ENCODE data around the gene PTPRM.

Gene PTPRM

DNA sequence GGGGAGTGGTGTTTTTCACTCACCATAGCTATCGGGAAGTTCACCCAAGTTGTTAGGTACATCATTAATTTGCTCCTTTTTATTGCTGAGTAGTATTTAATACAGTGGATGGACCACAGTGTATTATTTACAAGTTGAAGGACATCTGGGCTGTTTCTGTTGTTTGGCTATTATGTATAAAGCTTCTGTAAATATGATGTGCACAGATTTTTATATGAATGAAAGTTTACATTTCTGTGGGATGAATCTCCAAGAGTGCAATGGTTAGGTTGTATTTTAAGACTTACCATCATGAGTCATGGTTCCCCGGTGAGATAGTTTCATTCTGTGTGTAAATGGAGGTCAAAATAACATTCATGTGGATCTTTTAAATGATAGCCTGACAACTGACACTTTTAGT, 337.4 kb downstream of the PTPRM start:
- no peaks in the 10 kb centered on the region for H3K36me3 ChIP-seq (ENCODE audit: control insufficient read depth, insufficient read depth, low read length)
- no peak overlapping the region for H3K4me3 ChIP-seq (ENCODE audit: insufficient read depth, low read depth, low read length)
- H3K27ac ChIP-seq (ENCODE audit: insufficient read depth, low read depth, low read length, poor library complexity, severe bottlenecking) = no peak overlapping the region
- H3K9me3 ChIP-seq (ENCODE audit: control insufficient read depth, low read length) = no peaks in the 10 kb centered on the region
- WGBS, 2 experiments = 96% methylated on average over 2 of the region's 2 CpGs
- no peaks in the 10 kb centered on the region for H3K4me1 ChIP-seq (ENCODE audit: control insufficient read depth, insufficient read depth, low read length)
- H3K27me3 ChIP-seq (ENCODE audit: control insufficient read depth, insufficient read depth, low read length, poor library complexity, severe bottlenecking) = no peaks in the 10 kb centered on the region

DNA sequence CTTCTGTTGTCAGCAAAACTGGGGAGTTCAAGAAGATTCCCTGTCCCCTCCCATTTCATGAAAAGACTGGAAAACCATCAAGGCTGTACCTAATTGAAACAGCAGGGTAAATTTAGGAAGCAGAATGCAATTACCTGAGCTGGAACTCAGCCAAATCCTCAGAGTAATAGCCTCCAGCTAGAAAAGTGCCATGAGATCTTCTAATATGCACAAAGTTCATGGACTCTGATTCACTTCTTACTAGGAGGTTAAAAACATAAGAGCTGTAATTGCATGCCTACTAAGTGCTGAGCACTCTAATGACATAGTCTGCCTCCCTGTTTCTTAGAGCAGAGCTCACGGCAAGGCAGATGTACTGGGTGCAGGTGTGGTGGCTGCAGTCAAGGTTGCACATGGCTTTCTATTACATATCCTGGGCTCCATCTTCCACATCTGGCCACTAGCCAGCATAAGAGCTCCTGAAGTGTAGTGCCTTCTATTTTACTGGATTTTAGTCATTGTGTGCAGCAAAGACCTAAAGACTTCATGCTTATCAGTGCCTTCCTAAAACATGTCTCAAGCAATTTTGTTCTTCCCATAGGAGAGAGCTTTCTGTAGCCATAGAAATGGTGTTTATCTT, 341.7 kb downstream of the PTPRM start:
- Histone ChIP-seq H3K27me3 (ENCODE audit: control insufficient read depth, insufficient read depth, low read length, poor library complexity, severe bottlenecking) (no peaks in the 10 kb centered on the region), H3K9me3 (ENCODE audit: control insufficient read depth, low read length) (no peaks in the 10 kb centered on the region), H3K36me3 (ENCODE audit: control insufficient read depth, insufficient read depth, low read length) (no peaks in the 10 kb centered on the region), H3K4me3 (ENCODE audit: insufficient read depth, low read depth, low read length) (no peak overlapping the region), H3K4me1 (ENCODE audit: control insufficient read depth, insufficient read depth, low read length) (no peaks in the 10 kb centered on the region), H3K27ac (ENCODE audit: insufficient read depth, low read depth, low read length, poor library complexity, severe bottlenecking) (no peak overlapping the region)
- WGBS, 2 experiments = 88 to 91% methylated on average over 1 of the region's 1 CpG

DNA sequence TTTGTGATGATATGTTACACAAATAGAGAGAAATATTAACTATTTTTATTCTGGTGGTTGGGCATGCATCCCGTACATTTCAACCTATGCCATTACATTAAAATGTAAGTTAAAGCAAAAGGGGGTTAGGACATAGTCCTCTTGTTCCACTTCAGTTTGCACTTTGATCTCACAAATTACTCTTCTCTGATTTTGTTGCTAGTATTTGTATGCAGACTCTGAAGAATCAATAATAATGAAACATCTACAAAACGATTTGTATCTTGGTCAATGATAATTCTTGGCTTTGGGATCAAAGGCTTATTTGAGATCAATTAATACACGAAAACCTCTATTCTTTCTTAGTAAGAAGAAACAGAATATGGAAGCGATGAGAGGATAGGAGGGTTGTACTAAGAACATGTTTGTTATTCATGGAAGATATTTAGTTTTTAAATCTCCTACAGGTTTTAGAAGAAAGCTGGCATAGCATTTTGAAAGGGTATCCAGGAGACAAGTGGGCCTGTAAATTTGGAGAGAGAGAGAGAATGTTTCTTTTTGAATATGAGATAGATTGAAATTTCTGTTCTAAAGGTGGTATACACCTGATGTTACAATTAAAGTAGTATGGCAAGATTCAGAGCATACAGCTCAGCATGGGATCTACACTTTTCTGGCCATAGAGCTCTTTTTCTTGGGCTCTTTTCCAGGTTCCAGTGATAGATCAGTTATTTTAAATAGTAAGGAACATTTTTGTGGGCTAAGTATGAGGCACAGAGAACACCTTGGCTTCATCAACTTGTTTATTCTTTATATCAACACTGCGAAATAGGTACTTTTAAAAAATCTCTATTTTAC, 347.9 kb downstream of the PTPRM start:
- Histone ChIP-seq H3K4me1 (ENCODE audit: control insufficient read depth, insufficient read depth, low read length) (no peaks in the 10 kb centered on the region), H3K9me3 (ENCODE audit: control insufficient read depth, low read length) (no peaks in the 10 kb centered on the region), H3K27ac (ENCODE audit: insufficient read depth, low read depth, low read length, poor library complexity, severe bottlenecking) (no peak overlapping the region), H3K27me3 (ENCODE audit: control insufficient read depth, insufficient read depth, low read length, poor library complexity, severe bottlenecking) (no peaks in the 10 kb centered on the region), H3K36me3 (ENCODE audit: control insufficient read depth, insufficient read depth, low read length) (no peaks in the 10 kb centered on the region), H3K4me3 (ENCODE audit: insufficient read depth, low read depth, low read length) (no peak overlapping the region)
- WGBS, 2 experiments = 71 to 93% methylated on average over 2 to 4 of the region's 5 CpGs

DNA sequence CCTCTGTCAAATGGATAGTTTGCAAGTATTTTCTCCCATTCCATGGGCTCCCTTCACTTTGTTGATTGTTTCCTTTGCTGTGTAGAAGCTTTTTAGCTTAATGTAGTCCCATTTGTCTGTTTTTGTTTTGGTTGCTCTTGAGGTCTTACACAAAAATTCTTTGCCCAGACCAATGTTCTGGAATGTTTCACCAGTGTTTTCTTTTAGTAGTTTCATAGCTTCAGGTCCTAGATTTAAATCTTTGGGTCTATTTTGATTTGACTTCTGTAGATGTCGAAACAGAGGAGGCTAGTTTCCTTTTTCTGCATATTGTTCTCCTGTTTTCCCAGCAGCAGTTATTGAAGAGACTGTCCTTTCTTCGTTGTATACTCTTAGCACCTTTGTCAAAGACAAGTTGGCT, 351.6 kb downstream of the PTPRM start:
- WGBS, 2 experiments = 90 to 92% methylated on average over 2 of the region's 2 CpGs
- no peaks in the 10 kb centered on the region for H3K27me3 ChIP-seq (ENCODE audit: control insufficient read depth, insufficient read depth, low read length, poor library complexity, severe bottlenecking)
- no peaks in the 10 kb centered on the region for H3K9me3 ChIP-seq (ENCODE audit: control insufficient read depth, low read length)
- H3K27ac ChIP-seq (ENCODE audit: insufficient read depth, low read depth, low read length, poor library complexity, severe bottlenecking) = no peak overlapping the region
- H3K4me3 ChIP-seq (ENCODE audit: insufficient read depth, low read depth, low read length) = no peak overlapping the region
- H3K36me3 ChIP-seq (ENCODE audit: control insufficient read depth, insufficient read depth, low read length) = no peaks in the 10 kb centered on the region
- H3K4me1 ChIP-seq (ENCODE audit: control insufficient read depth, insufficient read depth, low read length) = no peaks in the 10 kb centered on the region

DNA sequence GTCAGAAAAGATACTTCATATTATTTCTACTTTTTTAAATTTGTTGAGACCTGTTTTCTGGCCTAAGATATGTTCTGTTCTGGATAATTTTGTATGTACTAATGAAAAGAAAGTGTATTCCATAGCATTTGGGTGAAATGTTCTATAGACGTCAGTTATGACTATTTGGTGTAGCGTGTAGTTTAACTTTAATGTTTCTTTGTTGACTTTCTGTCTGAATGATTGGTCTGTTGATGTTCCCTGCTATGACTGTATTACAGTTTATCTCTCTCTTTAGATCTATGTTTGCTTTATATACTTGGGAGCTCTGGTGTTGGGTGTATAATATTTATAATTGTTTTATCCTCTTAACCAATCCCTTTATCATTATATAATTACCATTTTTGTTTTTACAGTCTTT, 352.4 kb downstream of the PTPRM start:
- Histone ChIP-seq H3K36me3 (ENCODE audit: control insufficient read depth, insufficient read depth, low read length) (no peaks in the 10 kb centered on the region), H3K27ac (ENCODE audit: insufficient read depth, low read depth, low read length, poor library complexity, severe bottlenecking) (no peak overlapping the region), H3K4me3 (ENCODE audit: insufficient read depth, low read depth, low read length) (no peak overlapping the region), H3K4me1 (ENCODE audit: control insufficient read depth, insufficient read depth, low read length) (no peaks in the 10 kb centered on the region), H3K27me3 (ENCODE audit: control insufficient read depth, insufficient read depth, low read length, poor library complexity, severe bottlenecking) (no peaks in the 10 kb centered on the region), H3K9me3 (ENCODE audit: control insufficient read depth, low read length) (no peaks in the 10 kb centered on the region)
- 90 to 100% methylated on average over 2 of the region's 2 CpGs for WGBS, 2 experiments

DNA sequence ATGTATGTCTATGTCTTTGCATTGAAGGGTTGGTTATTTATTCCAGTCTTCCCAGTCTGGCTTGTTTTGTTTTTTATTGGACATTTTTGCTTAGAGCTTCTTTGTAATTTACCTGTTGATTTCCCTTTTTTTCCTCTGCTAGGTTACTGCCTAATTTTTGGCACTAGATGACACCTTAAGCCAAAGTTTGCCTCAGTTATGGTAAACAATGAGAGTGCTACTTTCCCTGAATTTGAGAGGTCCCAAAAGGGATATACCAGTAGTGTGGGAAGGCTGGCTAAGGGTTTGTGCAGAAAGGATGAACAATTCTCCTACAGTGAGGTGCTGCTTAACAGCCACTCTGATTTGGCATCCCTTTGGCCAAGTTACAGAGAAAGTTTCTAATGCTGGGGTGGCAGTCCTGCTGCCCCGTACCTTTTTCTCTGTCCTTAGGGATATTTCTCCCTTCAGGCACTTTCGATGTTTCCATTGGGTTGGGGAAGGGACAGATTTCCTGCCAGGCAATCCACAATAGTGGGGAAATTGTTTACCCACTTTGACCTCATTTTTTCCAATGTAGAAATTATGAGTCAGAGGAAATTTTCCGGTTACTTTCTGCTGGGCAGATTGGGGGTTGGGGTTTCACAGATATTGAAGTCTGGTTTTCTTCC, 354.9 kb downstream of the PTPRM start:
- WGBS, 2 experiments = 94 to 97% methylated on average over 3 of the region's 3 CpGs
- Histone ChIP-seq H3K36me3 (ENCODE audit: control insufficient read depth, insufficient read depth, low read length) (no peaks in the 10 kb centered on the region), H3K4me1 (ENCODE audit: control insufficient read depth, insufficient read depth, low read length) (no peaks in the 10 kb centered on the region), H3K27ac (ENCODE audit: insufficient read depth, low read depth, low read length, poor library complexity, severe bottlenecking) (no peak overlapping the region), H3K9me3 (ENCODE audit: control insufficient read depth, low read length) (no peaks in the 10 kb centered on the region), H3K27me3 (ENCODE audit: control insufficient read depth, insufficient read depth, low read length, poor library complexity, severe bottlenecking) (no peaks in the 10 kb centered on the region), H3K4me3 (ENCODE audit: insufficient read depth, low read depth, low read length) (no peak overlapping the region)

DNA sequence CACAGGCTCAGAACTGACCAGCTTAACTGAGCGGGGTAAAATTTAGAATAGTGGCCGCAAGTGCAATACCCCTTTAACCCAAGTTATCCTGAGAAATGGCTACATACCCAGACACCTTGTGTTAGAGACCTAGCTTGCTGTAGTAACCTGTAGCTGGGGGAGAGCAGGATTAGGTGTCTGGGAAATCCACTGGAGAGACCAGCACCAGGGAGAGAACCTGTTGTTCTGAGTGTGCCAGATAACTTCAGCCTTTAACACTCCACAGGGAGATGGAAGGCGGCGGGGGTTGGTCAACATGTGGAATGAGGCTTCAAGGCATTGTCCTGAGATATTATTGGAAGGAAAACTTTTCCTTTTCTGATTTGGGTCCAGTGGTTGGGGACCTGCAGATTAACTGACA, 356.0 kb downstream of the PTPRM start:
- H3K27me3 ChIP-seq (ENCODE audit: control insufficient read depth, insufficient read depth, low read length, poor library complexity, severe bottlenecking) = no peaks in the 10 kb centered on the region
- 97 to 98% methylated on average over 4 of the region's 4 CpGs for WGBS, 2 experiments
- no peak overlapping the region for H3K27ac ChIP-seq (ENCODE audit: insufficient read depth, low read depth, low read length, poor library complexity, severe bottlenecking)
- no peaks in the 10 kb centered on the region for H3K4me1 ChIP-seq (ENCODE audit: control insufficient read depth, insufficient read depth, low read length)
- no peaks in the 10 kb centered on the region for H3K36me3 ChIP-seq (ENCODE audit: control insufficient read depth, insufficient read depth, low read length)
- no peak overlapping the region for H3K4me3 ChIP-seq (ENCODE audit: insufficient read depth, low read depth, low read length)
- no peaks in the 10 kb centered on the region for H3K9me3 ChIP-seq (ENCODE audit: control insufficient read depth, low read length)

DNA sequence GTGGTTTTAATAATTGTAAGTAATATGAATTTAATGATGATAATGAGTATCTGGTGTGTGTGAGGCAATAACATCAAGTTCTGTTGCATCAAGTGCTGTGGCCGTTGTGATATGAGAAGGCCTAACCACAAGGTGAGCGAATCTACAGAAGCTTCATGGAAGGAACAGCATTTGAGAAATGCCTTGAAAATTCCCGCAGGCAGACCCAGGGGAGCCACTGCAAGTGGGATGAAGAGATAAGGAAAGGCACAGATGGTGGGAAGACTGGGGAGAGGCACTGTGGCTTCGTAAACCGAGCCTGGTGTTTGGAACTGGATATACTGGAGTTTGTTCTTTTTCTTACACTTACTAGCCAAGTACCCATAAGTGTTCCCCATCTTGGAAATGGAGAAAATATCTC, 357.5 kb downstream of the PTPRM start:
- Histone ChIP-seq H3K27me3 (ENCODE audit: control insufficient read depth, insufficient read depth, low read length, poor library complexity, severe bottlenecking) (no peaks in the 10 kb centered on the region), H3K27ac (ENCODE audit: insufficient read depth, low read depth, low read length, poor library complexity, severe bottlenecking) (no peak overlapping the region), H3K36me3 (ENCODE audit: control insufficient read depth, insufficient read depth, low read length) (no peaks in the 10 kb centered on the region), H3K9me3 (ENCODE audit: control insufficient read depth, low read length) (no peaks in the 10 kb centered on the region), H3K4me3 (ENCODE audit: insufficient read depth, low read depth, low read length) (no peak overlapping the region), H3K4me1 (ENCODE audit: control insufficient read depth, insufficient read depth, low read length) (no peaks in the 10 kb centered on the region)
- 89 to 94% methylated on average over 3 to 5 of the region's 5 CpGs for WGBS, 2 experiments

DNA sequence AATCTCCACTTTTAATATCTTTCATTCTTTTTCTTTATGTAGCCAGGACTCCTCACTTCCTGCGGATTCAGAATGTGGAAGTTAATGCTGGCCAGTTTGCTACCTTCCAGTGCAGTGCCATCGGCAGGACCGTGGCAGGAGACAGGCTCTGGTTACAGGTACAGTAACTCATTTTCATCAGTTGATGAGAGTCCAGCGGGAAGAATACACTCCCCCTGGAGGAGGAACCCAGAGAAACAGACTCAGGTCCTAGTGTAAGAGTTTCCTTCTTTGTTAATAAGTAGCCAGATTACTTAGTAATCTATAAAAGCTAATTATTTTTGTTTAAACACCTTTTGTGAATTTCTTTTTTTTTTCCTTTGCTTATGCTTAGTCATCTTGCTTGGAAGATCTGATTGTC, 359.4 kb downstream of the PTPRM start:
- no peaks in the 10 kb centered on the region for H3K27me3 ChIP-seq (ENCODE audit: control insufficient read depth, insufficient read depth, low read length, poor library complexity, severe bottlenecking)
- no peak overlapping the region for H3K4me3 ChIP-seq (ENCODE audit: insufficient read depth, low read depth, low read length)
- WGBS, 2 experiments = 72 to 76% methylated on average over 4 of the region's 4 CpGs
- no peaks in the 10 kb centered on the region for H3K9me3 ChIP-seq (ENCODE audit: control insufficient read depth, low read length)
- H3K4me1 ChIP-seq (ENCODE audit: control insufficient read depth, insufficient read depth, low read length) = no peaks in the 10 kb centered on the region
- H3K27ac ChIP-seq (ENCODE audit: insufficient read depth, low read depth, low read length, poor library complexity, severe bottlenecking) = no peak overlapping the region
- H3K36me3 ChIP-seq (ENCODE audit: control insufficient read depth, insufficient read depth, low read length) = no peaks in the 10 kb centered on the region

DNA sequence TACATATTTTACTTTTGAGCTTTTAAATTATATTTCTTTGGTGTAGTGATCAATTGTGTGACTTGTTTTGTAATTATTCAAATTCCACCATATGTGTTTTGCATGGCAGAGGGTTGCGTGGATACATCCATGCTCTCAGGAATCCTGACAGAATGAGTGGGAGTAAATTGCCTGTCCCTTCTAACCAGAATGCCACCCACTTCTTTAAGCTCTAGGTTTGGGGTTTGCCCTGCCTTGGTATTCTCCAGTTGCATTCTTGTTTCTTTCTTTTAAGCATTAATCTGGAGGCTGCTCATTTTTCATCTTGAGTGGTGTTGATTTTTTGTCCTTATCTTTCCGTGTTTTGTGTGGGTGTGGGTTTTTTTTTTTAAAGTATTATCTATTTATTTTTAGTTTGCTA, 360.0 kb downstream of the PTPRM start:
- H3K27ac ChIP-seq (ENCODE audit: insufficient read depth, low read depth, low read length, poor library complexity, severe bottlenecking) = no peak overlapping the region
- no peak overlapping the region for H3K4me3 ChIP-seq (ENCODE audit: insufficient read depth, low read depth, low read length)
- H3K9me3 ChIP-seq (ENCODE audit: control insufficient read depth, low read length) = no peaks in the 10 kb centered on the region
- no peaks in the 10 kb centered on the region for H3K27me3 ChIP-seq (ENCODE audit: control insufficient read depth, insufficient read depth, low read length, poor library complexity, severe bottlenecking)
- no peaks in the 10 kb centered on the region for H3K4me1 ChIP-seq (ENCODE audit: control insufficient read depth, insufficient read depth, low read length)
- WGBS, 2 experiments = 79 to 100% methylated on average over 2 of the region's 2 CpGs
- H3K36me3 ChIP-seq (ENCODE audit: control insufficient read depth, insufficient read depth, low read length) = no peaks in the 10 kb centered on the region

All from ectodermal cell (in vitro differentiated cells).